Measurements from ENCODE around the gene UNC13B.
A peak's percentile ranks its signal among the peaks of the same experiment; 100 is the strongest.

The UNC13B gene

DNA sequence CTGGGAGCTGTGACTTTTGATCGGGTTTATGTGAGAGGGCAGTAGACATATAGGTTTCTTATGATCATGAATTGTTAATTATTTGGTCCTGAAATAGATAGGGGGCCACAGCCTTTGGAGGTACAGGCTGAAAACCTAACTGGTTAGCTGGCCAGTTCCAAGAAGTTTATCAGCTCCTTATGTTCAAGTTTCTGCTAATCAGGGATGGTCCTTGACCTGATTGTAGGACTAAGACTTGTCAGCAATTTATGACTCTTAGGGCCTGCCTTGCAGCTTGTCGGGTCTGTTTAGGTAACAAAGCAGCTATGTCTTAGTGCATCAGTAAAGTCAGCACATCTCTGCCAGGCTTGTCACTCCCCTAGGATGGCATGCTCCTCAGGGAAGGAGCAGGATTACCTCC lies 176.3 kb downstream of the UNC13B start:
- DNase-seq (ENCODE audit: low read depth) = no peak

DNA sequence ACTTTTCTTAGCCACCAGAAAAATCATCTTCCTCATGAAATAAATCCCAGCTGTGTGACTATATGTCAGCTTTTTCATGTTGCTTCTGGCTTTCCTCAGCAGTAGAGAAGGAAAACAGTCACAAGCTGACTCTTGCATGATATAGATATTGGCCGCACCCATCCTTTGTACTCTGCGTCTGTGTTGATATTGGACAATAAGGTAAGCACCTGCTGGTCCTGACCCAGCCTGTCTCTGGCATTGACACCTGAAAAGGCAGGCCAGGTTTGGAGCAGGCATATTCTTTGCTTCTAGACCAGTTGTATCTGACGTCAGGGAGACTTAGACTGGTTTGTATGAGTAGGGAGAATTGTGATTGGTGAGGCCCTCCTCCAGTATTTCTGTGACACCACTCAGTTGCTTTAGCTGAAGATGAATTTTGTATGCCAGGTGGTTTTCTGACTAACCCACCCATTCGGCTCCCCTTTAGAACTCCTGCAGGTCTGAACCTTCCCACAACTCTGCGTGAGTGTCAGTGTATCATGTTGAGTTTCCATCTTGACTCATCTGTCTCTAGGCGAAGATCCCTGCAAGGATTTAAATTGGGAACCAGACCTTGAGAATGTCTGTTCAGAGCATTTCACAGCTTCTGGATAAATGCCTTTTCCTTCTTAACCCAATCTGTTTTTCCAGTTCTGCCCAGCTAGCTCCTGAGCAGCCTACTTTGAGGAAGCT lies 176.9 kb downstream of the UNC13B start:
- DNase-seq (ENCODE audit: low read depth) = no peak

DNA sequence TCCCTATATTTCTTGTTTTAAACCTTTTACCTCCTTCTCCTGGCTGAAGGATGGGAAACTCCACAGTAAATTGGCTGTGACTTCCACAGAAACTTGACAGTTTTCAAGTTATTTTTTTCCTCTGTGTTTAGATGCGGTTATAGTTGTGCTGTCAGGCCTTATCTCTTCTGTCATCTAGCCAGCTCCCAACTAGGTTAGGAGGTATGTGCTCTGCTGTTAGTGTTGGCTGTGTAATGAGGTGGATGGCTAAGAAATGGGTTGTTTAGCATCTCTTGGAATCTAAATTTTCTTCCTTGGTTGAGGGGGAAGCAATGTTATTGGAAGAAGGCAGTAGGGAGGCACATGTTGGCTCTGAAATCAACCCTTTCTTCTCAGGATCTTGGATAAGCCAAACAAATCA lies 178.2 kb downstream of the UNC13B start:
- DNase-seq (ENCODE audit: low read depth) = peak; percentile 72

DNA sequence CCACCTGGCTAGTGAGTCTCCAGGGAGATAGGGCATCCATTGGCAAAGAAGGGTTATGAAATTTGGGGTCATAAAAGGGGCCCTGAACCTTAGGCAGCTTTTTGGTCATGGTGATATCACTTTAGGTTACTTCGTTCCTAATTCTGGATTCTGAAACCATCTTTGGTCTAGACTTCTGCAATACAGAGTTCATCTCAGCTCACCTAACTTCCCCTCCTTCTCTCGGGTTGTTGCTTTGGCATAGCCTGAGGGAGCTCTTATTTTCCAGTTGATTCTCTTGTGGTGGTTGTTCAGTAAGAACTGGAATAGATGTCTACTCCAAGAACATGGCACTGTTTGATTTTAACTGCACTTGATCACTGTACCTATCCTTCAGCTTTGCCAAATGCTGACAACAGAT lies 179.2 kb downstream of the UNC13B start:
- no peak for DNase-seq (ENCODE audit: low read depth)

DNA sequence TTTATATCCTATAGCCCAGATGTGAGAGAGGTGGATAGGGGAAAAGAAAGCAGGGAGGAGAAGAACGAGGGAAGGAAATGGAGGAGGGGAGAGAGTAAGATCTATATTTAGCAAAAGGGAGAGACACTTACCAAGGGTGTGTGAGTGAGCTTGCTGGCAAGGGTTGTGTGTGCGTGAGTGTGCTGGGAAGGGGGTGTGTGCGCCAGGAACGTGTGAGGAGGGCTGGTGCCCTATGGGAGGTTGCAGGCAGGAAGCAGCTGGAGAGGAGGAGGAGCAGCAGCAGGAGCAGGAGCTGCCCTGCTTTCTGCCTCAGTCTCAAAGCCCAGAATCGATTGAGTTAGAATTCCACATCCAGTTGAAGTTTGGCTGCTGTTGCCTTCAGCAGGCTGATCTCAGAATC lies 179.8 kb downstream of the UNC13B start:
- DNase-seq (ENCODE audit: low read depth) = peak; percentile 52

DNA sequence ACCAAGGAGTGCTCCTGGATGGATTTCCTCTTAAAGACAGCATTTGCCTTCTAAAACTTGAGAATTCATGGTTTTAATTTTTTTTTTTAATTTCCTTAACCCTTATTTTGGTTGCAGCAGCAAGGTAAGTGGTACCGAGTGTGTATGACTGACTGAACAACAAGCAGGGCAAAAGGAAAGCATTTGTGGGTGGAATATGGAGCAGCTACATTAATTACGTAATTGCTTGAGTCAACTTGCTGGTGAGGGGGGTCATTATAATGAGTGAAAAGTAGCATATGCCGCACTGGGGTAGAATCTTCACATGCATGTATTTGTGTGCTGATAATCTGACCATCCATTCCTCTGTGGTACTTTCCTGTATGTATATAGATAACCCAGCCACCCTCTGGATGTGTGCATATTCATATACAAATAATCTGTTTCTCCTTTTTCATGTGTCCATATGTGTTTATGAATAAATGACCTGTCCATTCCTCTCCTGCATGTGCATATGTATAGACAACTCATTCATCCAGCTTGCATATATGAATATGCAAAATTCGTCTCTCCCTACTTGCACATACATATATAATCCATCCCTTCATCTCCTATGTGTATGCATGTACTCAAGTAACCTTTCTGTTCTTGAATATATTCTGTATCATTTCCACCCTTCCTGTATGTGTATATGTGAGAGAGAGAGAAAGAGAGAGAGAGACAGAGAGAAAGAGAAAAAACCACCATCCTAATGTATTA lies 180.6 kb downstream of the UNC13B start:
- DNase-seq (ENCODE audit: low read depth) = peak; percentile 48

DNA sequence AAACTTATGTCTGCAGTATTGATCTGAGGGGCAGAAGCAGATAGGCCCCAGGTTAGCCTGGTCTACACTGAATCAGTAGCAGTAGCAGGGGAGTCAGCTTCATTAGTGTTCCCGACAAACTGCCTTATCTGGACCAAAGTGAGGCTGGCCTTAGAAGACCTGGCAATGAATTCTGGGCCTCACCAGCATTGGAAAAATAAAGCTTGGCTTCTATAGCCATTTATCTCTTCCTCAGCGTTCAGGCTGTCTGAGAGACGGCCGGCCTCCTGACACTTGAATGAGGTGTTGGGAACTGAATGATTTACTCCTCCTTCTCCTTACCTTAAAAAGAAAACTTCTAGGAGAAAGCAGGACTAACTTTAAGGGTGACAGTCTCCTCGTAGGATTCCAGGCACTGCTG lies 186.3 kb downstream of the UNC13B start:
- DNase-seq (ENCODE audit: low read depth) = no peak

DNA sequence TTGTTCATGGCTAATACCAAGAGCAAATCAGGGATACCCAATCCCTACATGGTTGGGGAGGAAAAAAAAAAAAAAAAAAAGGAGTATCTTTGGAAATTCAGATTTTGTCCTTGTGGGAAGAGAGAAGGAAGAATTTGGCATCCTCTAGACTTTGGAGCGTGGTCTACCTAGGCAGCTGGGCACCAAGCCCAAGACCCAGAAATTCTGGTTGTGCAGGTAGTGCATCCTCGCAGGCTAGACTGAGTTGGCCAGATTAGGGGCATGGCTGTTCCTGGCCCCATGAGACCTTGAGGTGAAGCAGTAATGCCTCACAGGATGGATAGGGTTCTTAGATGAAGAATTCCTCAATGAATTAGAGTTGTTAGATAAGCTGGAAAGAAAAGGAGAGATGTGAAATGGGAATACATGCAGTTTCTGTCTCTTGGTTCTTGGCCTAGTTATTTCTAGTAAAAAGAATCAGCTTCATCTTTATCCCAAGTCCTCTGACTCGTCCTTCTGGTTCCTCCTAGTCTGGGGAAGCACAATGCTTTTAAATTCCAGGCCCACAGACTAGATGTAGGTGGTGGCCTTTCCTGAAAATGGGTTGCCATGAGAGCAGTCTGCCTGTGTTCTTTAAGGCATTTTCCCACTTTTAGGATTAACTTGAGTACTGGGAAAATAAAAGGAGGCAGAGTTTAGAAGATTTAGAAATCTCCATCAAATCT lies 187.6 kb downstream of the UNC13B start:
- no peak for DNase-seq (ENCODE audit: low read depth)

DNA sequence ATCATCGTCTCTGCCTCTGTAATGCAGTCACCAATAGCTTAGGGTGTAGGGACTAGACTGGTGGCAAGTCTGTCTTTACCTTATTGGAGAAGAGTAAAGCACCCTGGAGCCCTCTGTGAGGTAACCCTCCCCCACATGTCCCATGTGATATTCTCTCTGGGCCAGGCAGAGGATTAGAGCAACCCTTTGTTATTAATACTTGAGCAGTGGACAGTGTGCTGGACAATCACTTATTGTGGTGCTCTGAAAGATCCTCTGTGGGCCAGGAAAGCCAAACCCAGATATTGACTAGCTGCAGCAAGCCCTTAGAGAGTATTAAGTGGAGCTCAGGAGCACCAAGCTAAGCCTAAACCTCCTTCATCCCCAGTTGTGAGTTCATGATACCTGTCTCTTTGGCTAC lies 188.4 kb downstream of the UNC13B start:
- no peak for DNase-seq (ENCODE audit: low read depth)

DNA sequence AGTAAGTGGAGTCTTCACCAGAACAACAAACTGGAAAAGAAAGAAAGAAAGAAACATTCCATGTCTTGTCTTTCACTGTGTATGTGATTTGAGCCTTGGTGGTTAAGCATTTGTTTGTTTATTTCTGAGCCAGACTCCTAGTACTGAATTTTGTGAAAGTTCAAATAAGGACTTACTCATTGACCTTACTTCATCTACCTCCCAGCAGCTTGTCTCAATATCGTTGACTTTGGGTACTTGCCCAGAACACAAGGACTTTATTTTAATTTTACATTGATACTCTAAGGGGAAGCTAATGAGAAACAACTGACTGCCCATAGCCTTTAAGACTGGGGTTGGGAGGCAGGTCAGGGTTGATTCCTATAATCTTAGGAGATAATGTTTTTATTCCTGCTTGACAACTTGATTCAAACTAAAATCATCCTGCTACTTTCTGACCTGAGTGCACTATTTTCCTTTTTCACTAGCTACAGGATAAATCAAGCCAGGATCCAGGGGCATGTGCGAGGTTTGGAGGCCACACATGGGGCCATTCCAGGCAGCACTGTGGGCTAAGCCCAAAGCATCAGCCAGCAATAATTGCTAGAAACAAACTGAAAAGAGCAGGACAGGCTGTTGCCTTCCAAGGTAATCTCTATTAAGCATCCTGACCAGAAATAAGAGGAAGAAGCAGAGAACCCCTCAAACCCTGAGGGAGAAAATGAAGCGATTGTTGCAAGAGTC lies 189.2 kb downstream of the UNC13B start:
- peak; percentile 38 for DNase-seq (ENCODE audit: low read depth)

DNA sequence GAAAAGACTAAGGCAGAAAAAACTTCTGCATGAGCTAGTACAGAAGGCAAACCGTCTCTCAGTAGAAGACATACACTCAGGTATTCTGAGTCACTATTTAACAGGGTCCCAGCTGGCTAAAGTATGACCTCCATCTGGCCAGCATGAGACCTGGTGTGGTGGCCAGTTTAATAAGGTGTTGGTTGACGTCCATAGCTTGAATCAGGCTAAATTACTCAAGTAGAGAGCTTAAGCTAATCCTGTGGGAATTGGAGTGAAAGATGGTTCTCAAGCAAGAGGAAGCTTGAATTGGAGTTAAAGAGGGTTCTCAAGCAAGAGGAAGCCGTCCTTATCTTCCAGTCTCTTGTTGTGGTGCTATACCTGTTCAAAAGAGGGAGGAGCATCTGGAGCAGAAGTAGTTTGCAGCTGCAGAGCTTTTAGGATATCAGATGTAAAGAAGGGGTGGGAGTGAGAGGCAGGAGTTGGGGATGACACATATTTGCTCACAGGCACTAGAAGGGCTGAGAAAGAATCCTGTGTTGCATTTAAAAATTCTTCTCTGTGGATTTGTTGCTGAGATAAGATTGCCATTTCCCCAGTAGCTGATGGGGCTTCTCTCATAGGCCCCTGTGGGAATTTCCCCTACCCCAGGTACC lies 192.0 kb downstream of the UNC13B start:
- DNase-seq (ENCODE audit: low read depth) = peak; percentile 63

DNA sequence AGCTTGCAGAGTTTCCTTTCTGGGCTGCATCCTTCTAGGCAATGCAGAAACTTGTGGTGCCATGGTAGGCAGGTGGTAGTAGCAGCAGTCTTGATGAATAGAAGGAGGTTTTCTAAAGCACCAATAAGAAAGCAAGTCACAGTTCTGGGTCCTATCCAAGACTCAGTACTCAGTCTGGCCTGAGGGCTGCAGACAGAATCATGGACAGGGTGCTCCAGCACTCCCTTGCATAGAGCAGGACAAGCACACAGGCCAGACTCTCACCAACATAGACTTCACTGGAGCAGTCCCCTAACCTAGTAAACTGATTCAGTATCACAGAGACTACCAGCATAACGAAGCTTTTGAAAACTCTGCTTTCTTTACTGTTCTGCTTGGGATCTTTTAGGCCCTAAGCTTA lies 194.1 kb downstream of the UNC13B start:
- no peak for DNase-seq (ENCODE audit: low read depth)

DNA sequence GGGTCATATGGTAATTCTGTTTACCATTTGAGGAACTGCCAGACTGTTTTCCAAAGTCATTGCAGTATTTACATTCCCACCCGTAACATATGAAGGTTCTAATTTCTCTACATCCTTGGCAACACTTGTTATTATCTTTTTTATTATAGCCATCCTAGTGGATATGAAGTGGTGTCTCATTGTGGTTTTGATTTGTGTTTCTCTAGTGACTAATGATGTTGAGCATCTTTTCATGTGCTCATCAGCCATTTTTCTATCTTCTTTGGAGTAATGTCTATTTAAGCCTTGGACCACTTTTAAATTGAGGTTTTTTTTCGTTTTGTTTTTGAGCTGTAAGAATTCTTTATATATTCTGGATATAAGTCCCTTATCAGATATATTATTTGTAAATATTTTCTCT lies 195.3 kb downstream of the UNC13B start:
- DNase-seq (ENCODE audit: low read depth) = peak; percentile 15

DNA sequence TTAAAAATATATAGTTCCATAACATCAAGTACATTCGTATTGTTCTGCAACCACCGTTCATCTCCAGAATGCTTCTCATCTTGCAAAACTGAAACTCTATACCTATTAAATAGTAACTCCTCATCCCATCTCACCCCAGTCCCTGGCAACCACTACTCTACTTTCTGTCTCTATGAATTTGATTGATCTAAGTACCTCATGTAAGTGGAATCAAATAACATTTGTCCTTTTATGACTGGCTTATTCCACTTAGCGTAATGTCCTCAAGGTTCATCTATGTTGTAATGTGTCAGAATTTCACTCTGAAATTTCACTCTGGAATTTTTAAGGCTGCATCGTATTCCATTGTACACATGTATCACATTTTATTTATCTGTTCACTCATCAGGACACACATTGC lies 196.0 kb downstream of the UNC13B start:
- DNase-seq (ENCODE audit: low read depth) = no peak

DNA sequence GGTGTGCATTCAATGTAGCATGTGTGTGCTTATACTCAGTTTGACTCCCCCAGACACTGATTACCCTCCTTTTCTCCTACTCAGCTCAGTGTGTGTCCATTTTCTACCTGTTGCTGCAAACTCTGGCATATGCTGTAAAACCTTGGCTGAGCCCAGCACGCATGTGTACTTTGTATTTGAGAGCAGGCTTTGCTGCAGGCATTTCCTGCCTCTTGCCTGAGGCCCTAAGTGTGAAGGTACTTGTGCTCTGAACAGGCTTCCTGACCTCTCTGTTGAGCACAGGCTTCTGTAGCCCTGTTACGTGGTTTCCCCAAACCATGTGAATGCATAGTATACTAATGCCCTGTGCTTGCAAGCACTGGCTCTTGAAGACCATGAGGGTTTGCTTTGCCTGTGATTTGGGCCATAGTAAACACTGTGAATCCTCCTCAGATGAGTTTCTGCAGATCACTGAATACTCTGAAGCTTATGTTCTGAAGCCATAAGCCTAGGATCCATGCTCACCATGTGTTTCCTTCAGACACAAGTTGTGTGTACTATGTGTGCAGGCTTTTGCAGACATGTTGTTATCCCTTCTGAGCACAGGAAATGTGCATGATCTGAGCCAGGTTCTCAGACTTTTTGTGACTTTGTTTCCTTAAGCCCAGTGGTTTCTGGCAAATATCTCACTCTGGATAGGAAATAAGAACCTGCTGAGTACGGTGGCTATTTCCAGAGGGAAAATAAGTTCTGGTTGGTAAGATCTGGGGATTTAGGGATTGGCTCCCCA lies 203.2 kb downstream of the UNC13B start:
- DNase-seq (ENCODE audit: low read depth) = no peak

DNA sequence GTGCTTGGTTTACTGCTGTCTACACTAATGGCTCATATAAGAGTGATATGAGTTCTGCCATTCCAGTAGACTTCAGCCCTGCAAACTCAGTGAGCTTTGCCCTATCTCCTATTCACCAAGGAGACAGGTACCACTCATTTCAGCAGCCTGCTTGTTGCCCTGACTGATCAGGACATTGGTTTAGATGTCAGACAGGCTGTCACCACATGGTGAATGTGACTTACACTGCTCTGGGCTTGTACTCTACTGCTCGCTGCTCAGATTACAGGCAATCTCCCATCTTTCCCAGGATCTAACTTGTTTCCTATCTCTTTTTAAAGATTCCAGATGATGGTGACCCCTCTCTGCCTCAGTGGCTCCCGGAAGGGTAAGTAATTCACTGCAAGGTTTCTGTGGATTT lies 204.8 kb downstream of the UNC13B start:
- no peak for DNase-seq (ENCODE audit: low read depth)

DNA sequence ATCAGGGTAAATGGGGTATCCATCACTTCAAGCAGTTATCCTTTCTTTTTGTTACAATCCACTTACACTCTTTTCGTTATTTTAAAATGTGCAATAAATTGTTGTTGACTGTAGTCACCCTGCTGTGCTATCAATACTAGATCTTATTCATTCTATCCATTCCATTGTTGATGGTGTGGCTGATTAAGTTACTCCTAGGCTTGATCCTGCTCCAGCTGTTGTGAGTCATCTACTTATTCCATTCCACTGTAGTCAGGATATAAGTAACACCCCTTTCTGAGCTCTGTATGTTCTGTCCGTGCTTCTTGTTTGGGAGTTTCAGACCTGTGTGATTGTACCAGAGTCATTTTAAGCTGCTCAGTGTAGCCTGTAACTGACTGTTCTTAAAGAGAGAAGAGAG lies 205.6 kb downstream of the UNC13B start:
- DNase-seq (ENCODE audit: low read depth) = peak; percentile 87

DNA sequence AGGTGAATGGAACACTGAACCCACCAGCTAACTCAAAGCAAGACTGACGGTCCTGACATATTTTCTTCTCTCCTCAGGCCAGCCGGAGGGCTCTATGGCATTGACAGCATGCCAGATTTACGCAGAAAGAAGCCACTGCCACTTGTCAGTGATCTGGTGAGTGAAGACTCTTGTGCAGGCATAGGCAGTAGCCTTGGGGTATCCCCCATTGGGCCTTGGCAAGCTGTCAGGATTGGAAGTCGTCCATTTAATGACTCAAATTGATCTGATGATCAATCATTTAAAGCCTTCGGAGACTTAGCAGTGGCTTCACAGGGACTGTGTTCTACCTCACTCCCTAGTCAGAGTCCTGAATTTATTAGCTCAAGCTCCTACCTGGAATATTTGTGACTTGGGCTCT lies 208.4 kb downstream of the UNC13B start:
- no peak for DNase-seq (ENCODE audit: low read depth)

DNA sequence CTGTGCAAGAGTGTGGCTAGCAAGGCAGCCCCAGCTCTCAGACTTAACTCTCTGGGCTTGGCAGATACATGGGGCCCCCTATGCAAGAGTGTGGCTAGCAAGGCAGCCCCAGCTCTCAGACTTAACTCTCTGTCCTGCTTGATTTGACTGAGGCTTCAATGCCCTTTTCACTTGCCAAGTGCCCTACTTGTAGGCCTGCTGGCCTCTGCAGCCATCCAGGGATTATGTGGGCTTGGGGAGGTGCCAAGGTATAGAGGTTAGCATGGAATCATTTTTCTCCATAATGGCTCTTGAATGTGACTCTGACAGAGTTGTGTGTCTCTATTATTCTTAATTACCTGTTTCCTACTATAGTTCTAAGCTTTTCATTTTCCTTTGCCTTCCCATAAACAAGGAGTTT lies 212.6 kb downstream of the UNC13B start:
- DNase-seq (ENCODE audit: low read depth) = peak; percentile 37

DNA sequence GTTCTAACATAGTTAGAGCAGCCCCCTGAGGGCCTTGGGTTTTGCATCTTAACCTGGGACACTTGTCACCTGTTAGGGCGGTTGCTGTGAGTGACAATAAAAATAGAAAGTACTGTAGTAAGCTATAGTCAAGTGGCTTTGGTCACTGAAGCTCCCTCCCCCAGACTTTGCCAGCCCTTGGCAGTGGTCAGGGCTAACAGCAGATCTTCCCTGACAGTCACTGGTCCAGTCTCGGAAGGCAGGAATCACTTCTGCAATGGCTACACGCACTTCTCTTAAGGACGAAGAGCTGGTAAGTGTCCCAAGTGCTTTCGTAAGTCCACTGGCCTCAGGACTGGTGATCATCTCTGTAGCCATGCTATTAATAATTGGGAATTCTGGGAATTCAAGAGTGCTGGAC lies 213.1 kb downstream of the UNC13B start:
- DNase-seq (ENCODE audit: low read depth) = no peak

DNA sequence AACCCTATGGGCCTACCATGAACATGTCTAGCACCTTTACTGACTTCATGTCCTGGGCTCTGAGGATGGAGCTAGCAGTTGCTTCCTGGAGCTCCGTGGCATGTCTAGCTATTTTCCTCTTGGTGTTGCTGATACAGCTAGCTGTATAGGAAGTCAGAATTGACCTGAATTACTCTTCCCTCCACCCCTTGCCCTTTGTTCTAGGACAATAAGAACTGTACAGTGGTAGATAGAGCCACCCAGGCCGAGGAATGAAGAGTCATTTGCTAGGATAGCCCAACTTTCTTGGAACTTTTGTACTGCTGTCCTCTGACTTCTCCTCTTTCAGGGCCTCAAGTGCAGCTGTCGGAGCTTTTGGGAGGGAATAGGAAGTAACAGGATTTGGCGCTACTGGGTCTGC lies 218.2 kb downstream of the UNC13B start:
- DNase-seq (ENCODE audit: low read depth) = no peak

Data from amniotic epithelial cell (primary cell).